H54 (cell line): ENCODE results near the gene ARAP1.

Source experiments
- DNase-seq: peaks from one replicate; pipeline ENCODE4 v3.0.0; 2011; ENCODE audit warnings: low spot score, mixed read lengths; ENCODE audit not compliant: insufficient read length
- FAIRE-seq: peaks from 3 replicates; lab custom pipeline; 2011; peaks lifted over from hg19 to GRCh38; lab: Jason Lieb, UNC
- POLR2A ChIP-seq: IDR thresholded peaks from 2 replicates; pipeline ENCODE4 v1.6.1; 2011; ENCODE audit warnings: low read depth, mild to moderate bottlenecking, low read length

The ARAP1 gene

DNA sequence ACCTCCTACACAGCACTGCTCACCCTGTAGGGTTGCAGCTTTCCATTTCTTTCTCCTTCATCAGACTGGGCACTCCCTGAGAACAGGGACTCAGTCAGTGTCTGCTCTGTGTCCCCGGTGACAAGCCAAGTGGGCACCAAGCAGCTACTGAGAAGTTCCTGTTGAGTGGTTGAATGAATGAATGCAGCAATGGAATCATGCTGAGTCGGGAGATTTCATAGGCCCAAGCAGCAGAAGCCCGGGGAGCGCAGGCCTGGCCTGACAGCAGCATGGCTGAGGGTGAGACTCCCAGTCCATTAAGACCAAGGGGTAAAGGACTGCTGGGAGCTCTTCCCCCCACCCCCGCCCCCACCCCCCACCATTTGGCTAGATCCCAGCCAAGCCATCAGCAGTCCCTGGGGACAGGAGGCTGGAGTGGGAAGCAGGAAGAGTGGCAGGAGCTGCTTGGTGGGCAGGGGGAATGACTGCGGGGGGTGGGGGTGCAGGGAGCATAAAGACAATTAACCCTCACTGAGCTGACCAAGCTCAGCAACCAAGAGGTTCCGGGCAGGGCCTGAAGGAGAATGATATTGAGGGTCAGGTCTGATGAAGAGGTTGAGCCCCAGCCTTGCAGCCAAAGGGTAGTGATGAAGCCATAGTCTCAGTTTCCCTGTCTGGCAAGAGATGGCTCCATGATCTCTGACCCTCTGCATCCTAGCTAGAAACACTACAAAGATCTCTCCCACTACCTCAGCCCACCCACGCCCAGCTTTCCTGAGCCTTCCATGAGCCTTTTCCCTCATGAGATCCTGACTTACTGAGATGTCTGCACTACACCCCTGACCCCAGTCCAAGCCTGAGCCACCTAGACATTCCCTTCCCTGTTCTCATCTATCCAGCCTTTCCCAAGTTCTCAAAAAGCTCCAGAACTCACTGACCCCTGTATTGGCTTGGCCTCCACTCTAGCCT is 80.8 kb downstream of the ARAP1 start:
- FAIRE-seq = no peak
- no peak for DNase-seq
- TF ChIP-seq POLR2A = no peak

DNA sequence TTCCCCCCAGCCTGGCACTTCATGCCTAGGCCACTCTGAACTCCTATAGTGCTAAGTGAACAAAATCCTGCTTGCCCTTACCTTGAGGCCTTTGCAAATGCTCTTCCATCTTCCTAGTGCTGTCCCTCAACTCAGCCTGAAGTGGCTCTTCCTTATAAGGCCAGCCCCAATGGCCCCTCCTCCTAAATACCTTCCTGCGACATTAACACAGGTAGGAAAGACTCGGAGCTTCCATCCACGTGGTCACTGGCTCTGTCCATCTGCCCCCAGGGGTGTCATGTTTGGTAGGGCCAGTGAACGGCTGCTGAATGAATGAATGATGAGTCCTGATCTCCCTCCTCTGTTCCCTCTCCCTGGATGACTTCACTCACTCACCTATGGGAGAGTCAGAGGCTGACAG is 82.2 kb downstream of the ARAP1 start:
- no peak for TF ChIP-seq POLR2A
- no peak for DNase-seq
- no peak for FAIRE-seq

DNA sequence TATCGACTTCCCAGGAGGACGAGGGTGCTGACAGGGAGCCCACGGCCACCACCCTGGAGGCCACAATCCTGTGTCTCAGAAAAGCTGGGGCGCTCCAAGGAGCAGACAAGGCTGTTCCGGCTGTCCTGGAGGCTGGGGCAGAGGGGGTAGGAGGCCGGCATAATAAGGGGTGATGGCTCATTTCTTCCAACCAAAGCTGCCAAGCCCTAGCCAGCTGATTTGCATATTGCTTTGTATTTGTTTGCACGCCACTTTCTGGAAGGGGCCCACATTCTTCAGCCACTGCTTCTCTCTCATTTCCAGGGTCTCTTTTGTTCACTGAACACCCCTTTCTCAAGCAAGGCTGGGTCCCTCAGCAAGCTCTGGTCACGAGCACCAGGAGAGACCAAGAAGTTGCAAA is 82.7 kb downstream of the ARAP1 start:
- TF ChIP-seq POLR2A = no peak
- no peak for FAIRE-seq
- no peak for DNase-seq

DNA sequence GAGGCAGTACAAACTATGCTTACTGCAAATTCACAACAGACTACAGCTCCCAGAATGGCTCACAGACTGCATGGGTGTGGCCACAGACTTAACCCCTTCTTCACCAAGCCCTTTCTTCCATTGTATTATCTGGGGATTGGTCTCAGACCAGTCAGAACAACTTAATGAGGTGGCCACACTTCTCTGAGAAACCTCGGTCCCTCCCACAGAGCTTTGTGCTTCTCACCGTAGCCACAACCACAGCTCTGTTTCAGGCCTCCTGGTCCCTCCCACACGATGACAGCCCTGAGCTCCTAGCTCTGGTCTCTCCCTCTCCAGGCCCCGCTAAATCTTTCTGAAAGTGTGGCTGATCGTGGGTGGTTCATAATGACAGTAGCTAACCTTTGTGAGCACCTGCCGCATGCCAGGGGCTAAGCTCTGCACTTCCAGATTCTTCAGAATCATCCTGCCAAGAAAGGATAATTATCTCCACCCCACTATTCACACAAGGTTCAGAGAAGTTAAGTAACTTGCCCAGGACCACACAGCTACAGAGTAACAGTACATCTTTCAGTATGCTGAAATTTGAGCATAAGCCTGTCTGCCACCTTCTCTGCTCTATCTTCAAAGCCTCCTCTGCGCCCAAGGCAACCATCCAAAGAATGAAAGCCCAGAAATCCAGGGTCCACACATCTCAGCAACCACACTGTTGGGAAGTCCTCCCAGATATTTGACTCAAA is 83.4 kb downstream of the ARAP1 start:
- TF ChIP-seq POLR2A = no peak
- FAIRE-seq = no peak
- peak; percentile 38 for DNase-seq

DNA sequence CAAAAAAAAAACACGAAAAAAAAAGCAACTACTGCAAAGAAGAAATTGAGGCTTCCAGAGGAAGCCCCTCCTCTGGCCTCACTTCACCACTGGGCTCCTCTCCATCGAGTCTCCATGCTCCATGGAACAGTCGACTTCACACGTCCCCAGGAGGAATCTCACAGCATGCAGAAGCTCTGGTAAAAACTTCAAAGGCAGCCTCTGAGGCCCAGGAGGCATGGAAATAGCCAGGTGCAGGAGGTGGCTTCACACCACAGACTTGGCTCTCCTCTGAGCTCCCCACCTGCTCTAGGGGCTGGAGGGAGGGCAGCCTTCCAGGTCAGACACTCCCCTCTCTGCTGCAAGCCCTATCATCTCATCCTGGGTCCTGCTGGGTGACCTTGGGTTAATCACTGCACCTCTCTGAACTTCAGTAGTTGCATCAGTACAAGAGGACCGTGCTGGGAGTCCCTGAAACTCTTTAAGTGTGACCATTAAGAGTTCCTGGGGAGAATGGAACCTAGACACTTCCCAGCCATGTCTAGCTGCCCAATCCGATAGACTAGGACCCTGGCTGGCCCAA is 86.2 kb downstream of the ARAP1 start:
- TF ChIP-seq POLR2A = no peak
- FAIRE-seq = no peak
- no peak for DNase-seq

DNA sequence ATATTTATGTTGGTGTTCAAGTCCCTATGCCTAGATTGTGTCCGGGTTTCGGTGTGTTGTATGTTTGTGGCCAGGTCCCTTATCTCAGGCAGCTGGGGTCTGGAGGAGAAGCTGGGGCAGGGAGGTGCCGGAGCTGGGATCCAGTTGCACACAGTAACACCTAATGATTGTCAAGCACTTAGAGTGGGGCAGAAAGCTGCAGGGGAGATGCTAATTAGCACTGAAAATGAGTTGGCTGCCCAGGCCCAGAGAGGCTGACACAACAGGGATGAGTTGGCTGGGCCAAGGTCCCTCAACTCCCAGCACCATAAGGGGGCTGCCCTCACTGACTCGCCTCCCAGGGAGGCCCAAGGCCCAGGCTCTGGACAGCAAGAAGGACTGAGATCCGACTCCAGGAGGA is 90.2 kb downstream of the ARAP1 start:
- no peak for TF ChIP-seq POLR2A
- DNase-seq (no peak), FAIRE-seq (no peak)

DNA sequence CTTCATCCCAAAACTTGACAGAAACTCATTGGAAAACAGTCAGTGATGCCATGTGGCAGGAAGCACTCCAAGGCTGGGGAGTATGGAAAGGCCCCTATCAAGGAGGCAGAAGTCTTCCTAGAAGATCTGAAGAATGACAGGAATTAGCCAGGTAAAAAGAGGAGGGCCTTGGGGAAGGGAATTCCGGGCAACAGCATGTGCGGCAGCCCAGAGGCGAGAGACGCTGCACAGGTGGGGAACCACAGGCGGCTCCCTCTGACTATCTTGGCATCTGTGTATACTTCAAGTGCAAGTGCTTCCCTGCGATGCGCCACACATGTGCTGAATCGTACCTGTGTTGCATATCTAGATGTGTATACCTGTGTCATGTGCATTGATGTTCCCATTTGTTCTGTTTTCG is 90.7 kb downstream of the ARAP1 start:
- FAIRE-seq (no peak), DNase-seq (no peak)
- no peak for TF ChIP-seq POLR2A

DNA sequence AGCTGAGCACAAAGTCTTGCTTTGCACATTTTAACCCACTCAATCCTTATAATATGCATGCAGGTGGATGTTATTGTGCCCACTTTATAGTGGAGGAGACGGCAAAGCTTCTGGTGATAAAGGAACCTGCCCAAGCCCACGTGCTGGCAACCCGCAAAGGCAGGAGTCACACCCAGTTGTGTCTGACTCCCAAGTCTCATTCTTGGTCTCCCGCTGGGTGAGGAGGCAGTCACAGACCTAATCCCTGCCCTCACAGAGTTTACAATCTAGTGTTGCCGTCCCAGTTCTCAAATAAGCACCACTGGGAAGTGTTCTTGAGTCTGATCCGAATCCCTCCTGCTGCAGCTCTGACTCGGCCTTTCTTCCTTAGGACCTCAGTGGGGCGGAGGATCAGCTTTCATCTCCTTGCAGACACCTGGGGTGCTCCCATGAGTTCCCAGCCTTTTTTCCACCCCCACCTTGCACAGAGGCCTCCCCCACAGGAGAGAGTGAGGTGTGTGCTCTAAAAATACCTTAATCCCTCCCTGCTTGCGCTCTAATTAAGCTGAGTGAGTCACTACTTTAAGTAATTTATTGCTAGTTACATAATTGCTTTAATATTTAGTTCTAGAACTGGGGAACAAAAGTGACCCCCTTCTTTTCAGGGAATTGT is 93.1 kb downstream of the ARAP1 start:
- FAIRE-seq (no peak), DNase-seq (no peak)
- TF ChIP-seq POLR2A = no peak

DNA sequence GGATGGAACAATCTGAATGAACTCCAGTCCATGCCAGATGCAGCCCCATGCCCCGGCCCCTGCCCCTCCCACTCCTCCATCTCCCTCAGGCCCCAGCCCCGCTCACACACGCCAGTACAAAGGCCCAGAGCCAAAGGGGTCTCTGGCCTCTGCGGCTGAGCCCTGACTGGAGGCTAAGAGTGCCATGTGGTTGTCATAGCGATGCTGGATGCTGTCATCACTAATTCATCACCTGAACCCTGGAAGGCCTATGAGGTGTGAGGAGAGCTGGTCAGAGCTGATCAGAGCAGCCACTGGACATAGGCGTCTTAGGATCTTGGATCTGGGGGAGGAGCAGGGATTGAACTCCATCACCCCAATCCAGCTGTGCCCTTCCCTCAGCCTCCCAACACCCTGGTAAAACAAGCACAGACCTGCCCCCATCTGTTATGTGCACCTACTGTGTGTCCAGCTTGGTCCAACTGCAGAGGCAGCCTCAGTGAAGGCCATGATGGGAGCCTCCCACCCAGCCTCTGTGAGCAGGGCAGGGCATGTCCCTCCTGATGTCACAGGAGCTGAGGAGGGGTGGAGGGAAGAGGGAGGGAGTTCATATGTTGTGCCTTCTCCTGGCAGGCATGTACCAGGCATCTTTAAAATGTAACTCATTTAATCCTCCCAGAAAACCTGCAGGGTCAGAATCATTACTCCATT is 94.7 kb downstream of the ARAP1 start:
- no peak for FAIRE-seq
- TF ChIP-seq POLR2A = no peak

DNA sequence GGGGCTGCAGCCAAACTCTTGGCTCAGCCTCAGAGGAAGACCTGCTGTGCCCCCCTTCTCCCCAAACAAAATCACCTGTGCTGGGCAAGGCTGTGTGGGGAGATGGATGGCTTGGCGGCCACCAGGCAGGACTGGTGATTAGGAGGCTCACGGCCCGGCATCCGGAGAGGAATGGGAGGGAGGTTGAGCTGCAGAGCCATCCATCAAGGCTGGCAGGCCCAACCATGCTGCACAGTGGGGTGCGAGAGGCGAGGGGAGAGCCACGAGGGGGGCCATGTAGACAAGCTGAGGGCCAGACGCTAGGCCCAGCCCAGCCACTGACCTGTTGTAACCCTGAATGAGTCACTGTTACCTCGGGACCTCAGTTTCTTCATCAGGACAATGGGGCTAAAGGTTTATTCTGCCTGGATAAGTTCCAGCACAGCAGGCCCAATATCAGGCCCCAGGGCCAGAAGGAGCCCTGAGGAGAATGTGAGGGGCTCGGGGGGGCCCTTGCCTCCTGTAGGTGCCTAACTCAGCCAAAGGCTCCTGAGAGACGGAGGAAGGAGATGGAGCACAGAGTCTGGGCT is 96.2 kb downstream of the ARAP1 start:
- FAIRE-seq = no peak
- no peak for DNase-seq
- TF ChIP-seq POLR2A = no peak

More for the DNA sequence above, 94.7 kb downstream of the ARAP1 start:
- DNase-seq = no peak

DNA sequence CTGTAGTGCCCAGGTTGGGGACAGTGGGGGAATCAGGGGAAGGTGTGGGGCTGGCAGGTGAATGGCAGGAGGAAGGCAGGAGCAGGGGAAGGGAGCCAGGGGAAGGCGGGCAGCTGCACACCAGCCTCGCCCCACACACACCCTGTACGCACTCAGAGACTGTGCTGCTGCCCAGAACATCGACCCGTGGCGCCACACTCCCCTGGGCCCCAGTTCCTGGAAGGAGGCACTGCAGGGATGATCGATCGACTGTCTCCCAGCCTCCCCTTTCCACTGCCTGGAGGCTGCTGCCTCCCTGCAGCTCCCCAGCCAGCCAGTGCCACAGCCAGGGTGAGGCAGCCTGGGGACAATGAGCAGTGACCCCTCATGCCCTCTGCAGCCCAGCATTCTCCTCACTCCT is 97.2 kb downstream of the ARAP1 start:
- FAIRE-seq (no peak), DNase-seq (no peak)
- TF ChIP-seq POLR2A = no peak

DNA sequence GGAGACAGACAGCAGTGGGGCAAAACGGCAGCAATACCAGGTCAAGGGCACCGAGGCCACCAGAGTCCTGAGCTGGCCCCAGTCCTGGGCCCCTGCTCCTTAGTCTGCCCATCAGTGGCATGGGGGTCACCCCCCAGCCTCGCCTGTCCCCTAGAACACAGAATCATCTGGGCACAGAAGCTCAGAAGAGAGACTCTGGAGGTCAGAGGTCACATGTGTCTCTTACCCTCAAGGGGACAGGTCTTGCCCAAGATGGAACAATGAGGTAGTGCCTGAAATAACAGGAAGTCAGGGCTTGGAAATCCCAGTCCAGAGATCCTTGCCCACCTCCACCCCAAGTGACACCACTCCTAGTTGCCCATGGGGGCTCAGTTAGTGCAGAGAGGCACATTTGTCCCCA is 98.6 kb downstream of the ARAP1 start:
- FAIRE-seq = no peak

DNA sequence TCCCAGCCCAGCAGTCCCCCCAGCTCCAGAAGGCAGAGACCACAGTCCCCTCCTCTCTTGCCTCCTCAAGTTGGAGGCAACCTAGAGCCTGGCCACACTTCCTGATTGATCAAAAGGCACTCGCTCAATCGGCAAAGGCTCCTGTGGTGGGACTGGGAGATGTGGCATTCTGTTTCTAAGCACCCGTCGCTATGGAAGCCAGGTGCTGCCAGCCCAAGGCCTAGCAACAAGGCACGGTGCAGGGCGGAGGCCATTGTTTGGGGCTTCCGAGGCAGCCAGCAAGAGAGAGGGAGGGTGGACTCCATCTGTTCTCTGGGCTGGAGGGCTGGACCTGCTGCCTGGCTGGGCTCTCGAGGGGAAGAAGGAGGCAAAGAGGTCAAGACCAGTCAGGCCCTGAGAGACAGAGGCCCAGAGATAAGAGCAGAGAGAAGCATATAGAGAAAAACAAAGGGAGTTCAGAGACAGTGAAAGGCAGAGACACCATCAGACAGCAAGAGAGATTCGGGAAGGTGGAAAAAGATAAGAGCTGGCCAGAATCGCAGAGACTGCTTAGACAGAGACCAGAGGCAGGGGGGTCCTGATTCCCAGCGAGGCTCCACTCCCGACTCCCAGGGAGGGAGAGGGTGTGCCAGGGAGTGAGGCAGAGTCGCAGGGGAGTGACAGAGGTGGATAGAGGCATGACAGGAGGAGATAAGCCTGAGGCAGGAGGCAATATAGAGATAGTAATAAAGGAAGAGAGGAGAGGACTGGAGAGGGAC is 99.2 kb downstream of the ARAP1 start:
- no peak for TF ChIP-seq POLR2A

More for the DNA sequence above, 98.6 kb downstream of the ARAP1 start:
- DNase-seq = no peak
- no peak for TF ChIP-seq POLR2A

More for the DNA sequence above, 99.2 kb downstream of the ARAP1 start:
- DNase-seq (no peak), FAIRE-seq (no peak)
